ENCODE measurements around the gene PARP16.

PARP16 gene

GRCh38 chr15:65286069-65286703 lies 497 bp downstream of the PARP16 start:
- H3K27ac ChIP-seq (ENCODE audit: extremely low read depth, low read depth, low read length) = peak overlapping the region; percentile 64
- CTCF ChIA-PET = interaction anchor here (0.6 to 7.9 kb wide), 13 partner anchors 8 to 990 kb away, joined by 3 to 80 read pairs (median 4); partner anchors contain the start of gene RNU5B-1
- H3K9me3 ChIP-seq (ENCODE audit: control insufficient read depth, insufficient read depth, low read depth, low read length) = no peaks in the 10 kb centered on the region
- peak overlapping the region; percentile 69 for H3K4me3 ChIP-seq (ENCODE audit: low read depth, low read length)
- no peaks in the 10 kb centered on the region; the same call in none of the 2 replicates for H3K4me1 ChIP-seq (ENCODE audit: control insufficient read depth, insufficient read depth, low read length)
- H3K36me3 ChIP-seq (ENCODE audit: control insufficient read depth in 2 of 2, insufficient read depth in 1 of 2, low read length in 2 of 2) = peaks cover 0 to 7% of the 10 kb centered on the region in 2 experiments; a peak in 2 of 3 replicates
- POLR2A ChIA-PET = interaction anchor here (0.6 to 2.7 kb wide), 16 partner anchors 8 to 606 kb away, joined by 3 to 73 read pairs (median 4); partner anchors contain the start of genes CILP, CLPX, RNU5A-1 and RNU5B-1
- TF ChIP-seq ZNF561 (tag by site-specific recombination; IDR thresholded peaks at IDR 0.05; ENCODE audit: borderline replicate concordance) (no peak), SP7 (tag by site-specific recombination; IDR thresholded peaks at IDR 0.05) (peak; percentile 16; the same call in 1 of the 2 replicates), TRIM28 (IDR thresholded peaks at IDR 0.05; ENCODE audit: borderline replicate concordance, low read length) (0 out of 2 replicates have a peak, but pooled peaks have one; percentile 9), ZNF112 (tag by site-specific recombination; IDR thresholded peaks at IDR 0.05) (no peak), ZNF670 (tag by site-specific recombination; IDR thresholded peaks at IDR 0.05; ENCODE audit: low read depth) (no peak), ZNF791 (tag by site-specific recombination; IDR thresholded peaks at IDR 0.05) (no peak), MYNN (tag by site-specific recombination; IDR thresholded peaks at IDR 0.05; ENCODE audit: borderline replicate concordance) (0 out of 2 replicates have a peak, but pooled peaks have one; percentile 51), ZNF214 (tag by site-specific recombination; IDR thresholded peaks at IDR 0.05; ENCODE audit: borderline replicate concordance) (no peak), ZNF610 (tag by site-specific recombination; IDR thresholded peaks at IDR 0.05; ENCODE audit: borderline replicate concordance) (0 out of 2 replicates have a peak, but pooled peaks have one; percentile 38), YY1 (tag by site-specific recombination; IDR thresholded peaks at IDR 0.05) (no peak), ZNF768 (tag by site-specific recombination; IDR thresholded peaks at IDR 0.05) (no peak), ZNF37A (tag by site-specific recombination; IDR thresholded peaks at IDR 0.05) (no peak), HOXC10 (CRISPR knock-in tag; IDR thresholded peaks at IDR 0.05) (0 out of 2 replicates have a peak, but pooled peaks have one; percentile 26), ZNF555 (tag by site-specific recombination; conservative IDR thresholded peaks at IDR 0.05) (no peak), CTCF (tag by site-specific recombination; IDR thresholded peaks at IDR 0.05) (peak; percentile 20; the same call in 1 of the 2 replicates), ZNF785 (tag by site-specific recombination; IDR thresholded peaks at IDR 0.05) (no peak), SETDB1 (IDR thresholded peaks at IDR 0.05; ENCODE audit: insufficient read length, low read length) (no peak), ZBTB8A (tag by site-specific recombination; IDR thresholded peaks at IDR 0.05) (no peak; the same call in 1 of the 2 replicates), GFI1B (tag by site-specific recombination; IDR thresholded peaks at IDR 0.05) (no peak), KLF1 (tag by site-specific recombination; IDR thresholded peaks at IDR 0.05) (no peak), GLI4 (tag by site-specific recombination; IDR thresholded peaks at IDR 0.05) (peak; percentile 63; the same call in 1 of the 2 replicates), ZNF302 (tag by site-specific recombination; IDR thresholded peaks at IDR 0.05; ENCODE audit: low read depth) (no peak), ZNF623 (tag by site-specific recombination; IDR thresholded peaks at IDR 0.05) (0 out of 2 replicates have a peak, but pooled peaks have one; percentile 18), ZNF510 (tag by site-specific recombination; IDR thresholded peaks at IDR 0.05; ENCODE audit: insufficient replicate concordance) (no peak), FEZF1 (tag by site-specific recombination; IDR thresholded peaks at IDR 0.05) (0 out of 2 replicates have a peak, but pooled peaks have one; percentile 37), SALL2 (tag by site-specific recombination; IDR thresholded peaks at IDR 0.05; ENCODE audit: borderline replicate concordance) (no peak; the same call in 1 of the 2 replicates)
- TF ChIP-seq, protein P1, sequence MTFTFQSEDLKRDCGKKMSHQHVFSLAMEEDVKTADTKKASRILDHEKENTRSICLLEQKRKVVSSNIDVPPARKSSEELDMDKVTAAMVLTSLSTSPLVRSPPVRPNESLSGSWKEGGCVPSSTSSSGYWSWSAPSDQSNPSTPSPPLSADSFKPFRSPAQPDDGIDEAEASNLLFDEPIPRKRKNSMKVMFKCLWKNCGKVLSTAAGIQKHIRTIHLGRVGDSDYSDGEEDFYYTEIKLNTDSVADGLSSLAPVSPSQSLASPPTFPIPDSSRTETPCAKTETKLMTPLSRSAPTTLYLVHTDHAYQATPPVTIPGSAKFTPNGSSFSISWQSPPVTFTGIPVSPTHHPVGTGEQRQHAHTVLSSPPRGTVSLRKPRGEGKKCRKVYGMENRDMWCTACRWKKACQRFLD (tag by site-specific recombination; IDR thresholded peaks at IDR 0.05) = no peak
- TF ChIP-seq, protein P2, sequence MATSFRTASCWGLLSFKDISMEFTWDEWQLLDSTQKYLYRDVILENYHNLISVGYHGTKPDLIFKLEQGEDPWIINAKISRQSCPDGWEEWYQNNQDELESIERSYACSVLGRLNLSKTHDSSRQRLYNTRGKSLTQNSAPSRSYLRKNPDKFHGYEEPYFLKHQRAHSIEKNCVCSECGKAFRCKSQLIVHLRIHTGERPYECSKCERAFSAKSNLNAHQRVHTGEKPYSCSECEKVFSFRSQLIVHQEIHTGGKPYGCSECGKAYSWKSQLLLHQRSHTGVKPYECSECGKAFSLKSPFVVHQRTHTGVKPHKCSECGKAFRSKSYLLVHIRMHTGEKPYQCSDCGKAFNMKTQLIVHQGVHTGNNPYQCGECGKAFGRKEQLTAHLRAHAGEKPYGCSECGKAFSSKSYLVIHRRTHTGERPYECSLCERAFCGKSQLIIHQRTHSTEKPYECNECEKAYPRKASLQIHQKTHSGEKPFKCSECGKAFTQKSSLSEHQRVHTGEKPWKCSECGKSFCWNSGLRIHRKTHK (tag by site-specific recombination; IDR thresholded peaks at IDR 0.05) = no peak
- TF ChIP-seq, protein P3, sequence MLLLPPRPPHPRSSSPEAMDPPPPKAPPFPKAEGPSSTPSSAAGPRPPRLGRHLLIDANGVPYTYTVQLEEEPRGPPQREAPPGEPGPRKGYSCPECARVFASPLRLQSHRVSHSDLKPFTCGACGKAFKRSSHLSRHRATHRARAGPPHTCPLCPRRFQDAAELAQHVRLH (tag by site-specific recombination; IDR thresholded peaks at IDR 0.05) = peak; percentile 16; the same call in 1 of the 2 replicates
- TF ChIP-seq, protein P4, sequence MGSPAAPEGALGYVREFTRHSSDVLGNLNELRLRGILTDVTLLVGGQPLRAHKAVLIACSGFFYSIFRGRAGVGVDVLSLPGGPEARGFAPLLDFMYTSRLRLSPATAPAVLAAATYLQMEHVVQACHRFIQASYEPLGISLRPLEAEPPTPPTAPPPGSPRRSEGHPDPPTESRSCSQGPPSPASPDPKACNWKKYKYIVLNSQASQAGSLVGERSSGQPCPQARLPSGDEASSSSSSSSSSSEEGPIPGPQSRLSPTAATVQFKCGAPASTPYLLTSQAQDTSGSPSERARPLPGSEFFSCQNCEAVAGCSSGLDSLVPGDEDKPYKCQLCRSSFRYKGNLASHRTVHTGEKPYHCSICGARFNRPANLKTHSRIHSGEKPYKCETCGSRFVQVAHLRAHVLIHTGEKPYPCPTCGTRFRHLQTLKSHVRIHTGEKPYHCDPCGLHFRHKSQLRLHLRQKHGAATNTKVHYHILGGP (tag by site-specific recombination; IDR thresholded peaks at IDR 0.05) = no peak
- TF ChIP-seq, protein P5, sequence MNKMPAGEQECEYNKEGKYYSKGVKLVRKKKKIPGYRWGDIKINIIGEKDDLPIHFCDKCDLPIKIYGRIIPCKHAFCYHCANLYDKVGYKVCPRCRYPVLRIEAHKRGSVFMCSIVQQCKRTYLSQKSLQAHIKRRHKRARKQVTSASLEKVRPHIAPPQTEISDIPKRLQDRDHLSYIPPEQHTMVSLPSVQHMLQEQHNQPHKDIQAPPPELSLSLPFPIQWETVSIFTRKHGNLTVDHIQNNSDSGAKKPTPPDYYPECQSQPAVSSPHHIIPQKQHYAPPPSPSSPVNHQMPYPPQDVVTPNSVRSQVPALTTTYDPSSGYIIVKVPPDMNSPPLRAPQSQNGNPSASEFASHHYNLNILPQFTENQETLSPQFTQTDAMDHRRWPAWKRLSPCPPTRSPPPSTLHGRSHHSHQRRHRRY (tag by site-specific recombination; IDR thresholded peaks at IDR 0.05) = no peak
